GM10248 (cell line): ENCODE results near the gene MSMP.

Experiments
- CTCF ChIA-PET: fragments of 300-600 bp; sonication (Branson Sonifier 250); formaldehyde crosslinking; extraction: SDS; loops from one replicate; lab custom pipeline; 2021; ENCODE audit warnings: antibody characterized with exemption; lab: Yijun Ruan, JAX
- POLR2A ChIA-PET: fragments of 350-650 bp; sonication (Branson Sonifier 250); formaldehyde crosslinking; extraction: SDS; loops from one replicate; lab custom pipeline; 2020; ENCODE audit warnings: antibody characterized with exemption; lab: Yijun Ruan, JAX
- DNase-seq: peaks from one replicate; pipeline ENCODE4 v3.0.0; 2012; ENCODE audit errors: extremely low spot score
- TF ChIP-seq, protein P1 (sequence below): IDR thresholded peaks from 2 replicates; pipeline ENCODE4 v1.5.1; 2012; ENCODE audit warnings: mild to moderate bottlenecking, low read depth; ENCODE audit errors: extremely low read depth, missing control alignments, control extremely low read depth

The MSMP gene

DNA sequence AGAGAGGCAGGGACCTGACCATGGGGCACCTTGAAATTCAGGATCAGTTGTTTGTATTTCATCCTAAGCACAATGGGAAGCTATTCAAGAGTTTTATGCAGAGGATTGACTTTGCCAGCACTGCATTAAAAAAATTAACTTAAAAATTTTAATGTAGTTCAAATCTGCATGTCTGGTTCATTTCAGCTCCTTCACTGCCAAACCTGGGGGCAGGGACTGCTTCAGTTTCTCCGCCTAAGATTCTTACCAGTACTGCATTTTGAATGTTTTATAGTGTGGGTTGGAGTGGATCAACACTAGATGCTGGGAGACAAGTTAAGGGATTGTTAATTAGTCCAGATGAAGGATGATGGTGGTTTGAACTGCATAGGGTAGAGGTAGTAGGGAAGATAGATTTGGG lies 15.7 kb upstream of the MSMP start:
- CTCF ChIA-PET, result interaction anchor here (0.9 to 7.8 kb wide), 4 partner anchors 9 to 20 kb away, joined by 3 to 45 read pairs (median 22); partner anchors contain the start of genes MSMP and NPR2
- TF ChIP-seq, protein P1, sequence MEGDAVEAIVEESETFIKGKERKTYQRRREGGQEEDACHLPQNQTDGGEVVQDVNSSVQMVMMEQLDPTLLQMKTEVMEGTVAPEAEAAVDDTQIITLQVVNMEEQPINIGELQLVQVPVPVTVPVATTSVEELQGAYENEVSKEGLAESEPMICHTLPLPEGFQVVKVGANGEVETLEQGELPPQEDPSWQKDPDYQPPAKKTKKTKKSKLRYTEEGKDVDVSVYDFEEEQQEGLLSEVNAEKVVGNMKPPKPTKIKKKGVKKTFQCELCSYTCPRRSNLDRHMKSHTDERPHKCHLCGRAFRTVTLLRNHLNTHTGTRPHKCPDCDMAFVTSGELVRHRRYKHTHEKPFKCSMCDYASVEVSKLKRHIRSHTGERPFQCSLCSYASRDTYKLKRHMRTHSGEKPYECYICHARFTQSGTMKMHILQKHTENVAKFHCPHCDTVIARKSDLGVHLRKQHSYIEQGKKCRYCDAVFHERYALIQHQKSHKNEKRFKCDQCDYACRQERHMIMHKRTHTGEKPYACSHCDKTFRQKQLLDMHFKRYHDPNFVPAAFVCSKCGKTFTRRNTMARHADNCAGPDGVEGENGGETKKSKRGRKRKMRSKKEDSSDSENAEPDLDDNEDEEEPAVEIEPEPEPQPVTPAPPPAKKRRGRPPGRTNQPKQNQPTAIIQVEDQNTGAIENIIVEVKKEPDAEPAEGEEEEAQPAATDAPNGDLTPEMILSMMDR, result no peak
- no peak for DNase-seq
- POLR2A ChIA-PET, result no interaction called here

DNA sequence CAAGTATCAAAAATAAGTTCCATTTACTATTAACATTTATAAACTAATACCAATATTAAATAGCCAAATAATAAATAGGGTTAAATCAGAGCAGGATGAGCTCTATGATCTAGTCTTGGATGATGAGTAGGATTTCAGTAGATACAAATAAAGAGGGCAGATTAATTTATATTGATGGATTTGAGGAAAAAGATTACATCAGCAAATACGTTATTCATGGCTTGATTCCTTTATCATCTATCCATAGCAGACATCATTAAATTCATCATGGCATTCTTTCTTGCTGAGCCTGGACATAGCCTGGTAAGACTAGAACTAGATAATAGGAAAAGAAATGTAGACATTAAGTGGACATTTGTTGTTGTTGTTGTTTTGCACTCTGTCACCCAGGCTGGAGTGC lies 13.4 kb upstream of the MSMP start:
- POLR2A ChIA-PET, result no interaction called here
- DNase-seq, result no peak
- CTCF ChIA-PET, result interaction anchor here (2.3 to 6.7 kb wide), 2 partner anchors 12 to 23 kb away, joined by 7 to 42 read pairs; partner anchors contain the start of gene MSMP
- TF ChIP-seq, protein P1, result no peak

DNA sequence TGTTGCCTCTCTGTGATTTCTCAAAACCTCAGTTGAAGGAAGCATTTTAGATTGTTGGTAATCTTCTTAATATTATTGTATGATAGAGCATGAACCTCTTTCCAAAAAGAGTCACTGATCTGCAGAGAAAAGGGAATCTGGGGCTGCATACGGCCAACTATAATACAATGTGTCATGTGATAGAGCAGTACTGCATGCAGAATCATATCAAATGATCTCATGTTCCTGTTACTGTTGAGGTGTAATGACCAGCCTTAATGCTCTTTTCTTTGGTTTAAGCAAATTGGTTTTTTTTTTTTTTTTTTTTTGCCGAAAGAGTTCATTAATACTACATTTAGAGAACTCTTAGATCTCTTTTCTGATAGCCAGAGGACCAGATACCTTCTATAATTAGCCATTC lies 12.9 kb upstream of the MSMP start:
- POLR2A ChIA-PET, result no interaction called here
- no peak for DNase-seq
- CTCF ChIA-PET, result interaction anchor here (2.3 to 6.7 kb wide), 2 partner anchors 12 to 23 kb away, joined by 7 to 42 read pairs; partner anchors contain the start of gene MSMP
- TF ChIP-seq, protein P1, result no peak

DNA sequence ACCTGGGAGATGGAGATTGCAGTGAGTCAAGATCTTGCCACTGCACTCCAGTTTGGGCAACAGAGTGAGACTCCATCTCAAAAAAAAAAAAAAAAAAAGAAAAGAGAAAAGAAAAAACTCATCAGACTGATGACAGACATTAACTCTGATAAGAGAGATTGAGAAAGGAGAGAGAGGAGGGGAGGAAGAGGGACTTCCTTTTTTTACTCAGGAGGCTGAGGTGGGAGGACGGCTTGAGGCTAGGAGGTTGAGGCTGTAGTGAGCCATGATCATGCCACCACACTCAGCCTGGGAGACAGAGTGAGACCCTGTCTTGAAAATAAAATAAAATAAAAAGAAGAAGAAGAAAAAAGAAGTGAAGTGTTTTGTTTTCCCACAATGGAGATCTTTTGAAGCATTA lies 9.7 kb upstream of the MSMP start:
- DNase-seq, result no peak
- ChIA-PET CTCF (interaction anchor here (1.3 kb wide), 1 partner anchor 8 kb away, joined by 5 read pairs; no protein-coding TSS in a partner anchor), POLR2A (interaction anchor here (0.8 kb wide), 1 partner anchor 19 kb away, joined by 3 read pairs; no protein-coding TSS in a partner anchor)
- TF ChIP-seq, protein P1, result no peak

DNA sequence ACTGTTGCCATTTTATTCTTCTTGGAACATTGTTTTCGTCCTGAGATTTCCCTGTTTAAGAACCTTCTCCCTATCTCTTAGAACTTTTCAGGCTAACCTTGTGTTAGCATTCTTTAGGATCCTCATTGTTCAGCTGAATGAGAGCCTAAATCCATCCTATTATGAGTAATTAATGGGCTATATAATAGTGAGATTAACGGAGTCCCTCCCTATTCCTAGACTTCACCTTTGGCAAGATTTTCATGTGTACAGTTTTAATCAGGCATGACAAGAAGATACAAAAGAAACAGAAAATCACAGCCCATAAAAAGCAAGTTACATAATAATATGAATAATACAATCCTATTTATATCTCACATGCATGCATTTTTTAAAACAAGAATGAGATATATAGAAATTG lies 9.1 kb upstream of the MSMP start:
- POLR2A ChIA-PET, result no interaction called here
- no peak for DNase-seq
- TF ChIP-seq, protein P1, result no peak
- CTCF ChIA-PET, result interaction anchor here (1.1 to 1.5 kb wide), 3 partner anchors 8 to 27 kb away, joined by 3 to 5 read pairs (median 3); no protein-coding TSS in a partner anchor

DNA sequence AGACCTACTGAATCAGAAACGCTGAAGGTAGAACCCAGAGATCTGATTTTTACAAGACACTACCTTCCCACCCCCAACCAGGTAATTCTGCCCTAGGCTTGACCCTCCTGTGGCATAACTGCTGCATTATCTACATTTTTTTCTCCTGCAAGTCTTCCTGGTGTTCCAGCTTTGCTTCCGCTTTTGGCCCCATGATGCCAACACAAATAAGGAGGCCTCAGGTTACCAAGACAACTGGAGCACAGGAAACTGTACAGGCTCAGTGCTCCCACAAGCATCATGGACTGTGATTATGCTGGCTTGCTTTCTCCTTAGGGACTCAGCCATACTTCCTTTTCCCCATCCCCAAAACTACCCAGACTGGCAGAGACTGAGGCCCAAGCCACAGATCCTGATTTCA lies 6.6 kb upstream of the MSMP start:
- ChIA-PET POLR2A (interaction anchor here (0.6 kb wide), 1 partner anchor 15 kb away, joined by 4 read pairs; no protein-coding TSS in a partner anchor), CTCF (interaction anchor here (0.8 to 1.8 kb wide), 8 partner anchors 8 to 85 kb away, joined by 3 to 9 read pairs (median 3); no protein-coding TSS in a partner anchor)
- TF ChIP-seq, protein P1, result no peak
- DNase-seq, result no peak
